ENCODE data around the gene STK16. TPM values are rescaled to one million over a fixed set of nuclear protein-coding genes. Genes with fewer than 3 reads are reported as not detected.

STK16 gene
- total and polyA plus RNA-seq, 2 of the 13 experiments (the other 11 are each of a cell fraction or from before 2014, with no cell fraction given): 28.0 to 50.9 TPM

DNA sequence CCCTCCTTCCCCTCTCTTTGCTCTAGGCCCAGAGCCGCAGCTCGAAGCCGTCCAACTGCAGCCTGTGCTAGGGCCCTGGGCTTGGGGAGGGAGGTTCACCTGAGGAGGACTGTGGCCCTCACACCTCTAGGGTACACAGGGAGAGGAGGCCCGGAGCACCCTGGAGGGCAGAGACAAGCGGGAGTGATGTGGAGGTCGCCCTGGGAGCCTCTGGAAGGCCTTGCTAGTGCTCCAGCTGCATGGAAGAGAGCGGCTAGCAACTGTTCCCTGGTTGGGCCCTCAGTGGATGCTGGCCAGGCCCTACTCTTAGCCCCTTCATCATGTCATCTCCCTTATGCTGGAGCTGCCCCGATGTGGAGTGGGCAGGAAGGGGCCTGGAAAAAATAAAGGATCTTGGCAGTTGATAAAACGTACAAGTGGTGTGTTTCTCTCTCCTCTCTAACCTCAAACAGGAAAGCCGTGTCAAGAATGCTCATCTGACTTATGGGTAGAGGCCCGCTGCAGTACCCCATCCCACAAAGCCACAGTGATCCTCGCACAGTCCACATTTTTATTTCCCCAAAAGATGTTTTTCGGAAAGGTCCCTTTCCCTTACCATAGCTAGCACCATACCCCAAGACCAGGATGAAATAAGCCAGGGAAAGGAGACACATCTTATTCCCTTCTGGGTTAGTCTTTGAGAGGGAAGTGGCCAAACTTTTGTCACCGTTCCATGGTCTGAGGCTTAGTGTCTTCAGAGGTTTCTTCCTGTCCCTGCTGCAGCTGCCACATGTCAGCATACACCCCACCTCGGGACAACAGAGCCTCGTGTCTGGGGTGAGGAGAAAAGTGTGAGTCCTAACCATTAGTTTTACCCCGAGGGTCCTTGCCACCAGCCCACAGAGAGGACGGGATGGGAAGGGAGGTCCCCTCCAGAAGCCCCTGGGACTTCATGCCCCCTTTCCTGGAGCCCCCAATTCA lies 35.8 kb upstream of the STK16 start:
- Histone ChIP-seq H3K9ac (ENCODE audit: insufficient read depth, low read depth, low read length) (peak overlapping the region; percentile 77), H3K27ac (ENCODE audit: extremely low read length, insufficient read depth, low read length) (peak overlapping the region; percentile 95), H3K79me2 (ENCODE audit: insufficient read depth, low read length) (peaks cover 6% of the 10 kb centered on the region), H3K36me3 (replicated peaks in 1 of 2; ENCODE audit: control insufficient read depth in 1 of 2, insufficient read depth in 2 of 2, low read length in 2 of 2) (peaks cover 28 to 46% of the 10 kb centered on the region in 2 experiments), H4K20me1 (ENCODE audit: insufficient read depth, low read length) (no peaks in the 10 kb centered on the region), H3K4me1 (ENCODE audit: insufficient read depth, low read length) (peaks cover 60% of the 10 kb centered on the region), H2AFZ (ENCODE audit: low read length) (no peak overlapping the region), H3K9me3 (ENCODE audit: low read length) (no peaks in the 10 kb centered on the region), H3K27me3 (ENCODE audit: control insufficient read depth in 1 of 2, insufficient read depth in 2 of 2, low read length in 2 of 2) (no peaks in the 10 kb centered on the region; a peak in 1 of 5 replicates), H3K4me2 (ENCODE audit: low read depth, low read length) (peak overlapping the region; percentile 100), H3K4me3 (replicated peaks in 1 of 3; ENCODE audit: insufficient read depth in 1 of 3, low read depth in 2 of 3, low read length in 3 of 3) (peak overlapping the region in 1 of 3 experiments; percentile 86; a peak in 1 of 6 replicates)
- no peak for ATAC-seq
- POLR2A ChIA-PET: interaction anchor here (1.3 to 5.6 kb wide), 11 partner anchors 8 to 69 kb away, joined by 3 to 227 read pairs (median 29); partner anchors contain the start of genes ABCB6, ANKZF1, ATG9A and CNPPD1
- BruUV-seq (replicated peaks): no TSS peak
- DNase-seq (ENCODE audit: low spot score): no peak
- 93% methylated on average over 18 of the region's 18 CpGs for WGBS (ENCODE audit: low lambda C conversion rate)
- FAIRE-seq: no peak
- in situ Hi-C loops (cut with HindIII; ENCODE audit: extremely low pct_ligation_motif_present, low pct_unique_long_range_greater_than_20kb) (loop anchor here (5.0 kb wide), 1 partner anchor 37 kb away; the partner anchor contains the start of gene SLC23A3), intact Hi-C loops (cut with micrococcal nuclease; ENCODE audit: unreplicated experiment) (no loop called here)
- CTCF ChIA-PET (ENCODE audit: low intra/inter-chr PET ratio, low total read pairs): interaction anchor here (2.2 to 2.6 kb wide), 2 partner anchors 38 kb away, joined by 8 to 17 read pairs; no protein-coding TSS in a partner anchor
- TF ChIP-seq, protein P1, sequence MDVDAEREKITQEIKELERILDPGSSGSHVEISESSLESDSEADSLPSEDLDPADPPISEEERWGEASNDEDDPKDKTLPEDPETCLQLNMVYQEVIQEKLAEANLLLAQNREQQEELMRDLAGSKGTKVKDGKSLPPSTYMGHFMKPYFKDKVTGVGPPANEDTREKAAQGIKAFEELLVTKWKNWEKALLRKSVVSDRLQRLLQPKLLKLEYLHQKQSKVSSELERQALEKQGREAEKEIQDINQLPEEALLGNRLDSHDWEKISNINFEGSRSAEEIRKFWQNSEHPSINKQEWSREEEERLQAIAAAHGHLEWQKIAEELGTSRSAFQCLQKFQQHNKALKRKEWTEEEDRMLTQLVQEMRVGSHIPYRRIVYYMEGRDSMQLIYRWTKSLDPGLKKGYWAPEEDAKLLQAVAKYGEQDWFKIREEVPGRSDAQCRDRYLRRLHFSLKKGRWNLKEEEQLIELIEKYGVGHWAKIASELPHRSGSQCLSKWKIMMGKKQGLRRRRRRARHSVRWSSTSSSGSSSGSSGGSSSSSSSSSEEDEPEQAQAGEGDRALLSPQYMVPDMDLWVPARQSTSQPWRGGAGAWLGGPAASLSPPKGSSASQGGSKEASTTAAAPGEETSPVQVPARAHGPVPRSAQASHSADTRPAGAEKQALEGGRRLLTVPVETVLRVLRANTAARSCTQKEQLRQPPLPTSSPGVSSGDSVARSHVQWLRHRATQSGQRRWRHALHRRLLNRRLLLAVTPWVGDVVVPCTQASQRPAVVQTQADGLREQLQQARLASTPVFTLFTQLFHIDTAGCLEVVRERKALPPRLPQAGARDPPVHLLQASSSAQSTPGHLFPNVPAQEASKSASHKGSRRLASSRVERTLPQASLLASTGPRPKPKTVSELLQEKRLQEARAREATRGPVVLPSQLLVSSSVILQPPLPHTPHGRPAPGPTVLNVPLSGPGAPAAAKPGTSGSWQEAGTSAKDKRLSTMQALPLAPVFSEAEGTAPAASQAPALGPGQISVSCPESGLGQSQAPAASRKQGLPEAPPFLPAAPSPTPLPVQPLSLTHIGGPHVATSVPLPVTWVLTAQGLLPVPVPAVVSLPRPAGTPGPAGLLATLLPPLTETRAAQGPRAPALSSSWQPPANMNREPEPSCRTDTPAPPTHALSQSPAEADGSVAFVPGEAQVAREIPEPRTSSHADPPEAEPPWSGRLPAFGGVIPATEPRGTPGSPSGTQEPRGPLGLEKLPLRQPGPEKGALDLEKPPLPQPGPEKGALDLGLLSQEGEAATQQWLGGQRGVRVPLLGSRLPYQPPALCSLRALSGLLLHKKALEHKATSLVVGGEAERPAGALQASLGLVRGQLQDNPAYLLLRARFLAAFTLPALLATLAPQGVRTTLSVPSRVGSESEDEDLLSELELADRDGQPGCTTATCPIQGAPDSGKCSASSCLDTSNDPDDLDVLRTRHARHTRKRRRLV (CRISPR knock-in tag; IDR thresholded peaks at IDR 0.05): no peak
- TF ChIP-seq, protein P2, sequence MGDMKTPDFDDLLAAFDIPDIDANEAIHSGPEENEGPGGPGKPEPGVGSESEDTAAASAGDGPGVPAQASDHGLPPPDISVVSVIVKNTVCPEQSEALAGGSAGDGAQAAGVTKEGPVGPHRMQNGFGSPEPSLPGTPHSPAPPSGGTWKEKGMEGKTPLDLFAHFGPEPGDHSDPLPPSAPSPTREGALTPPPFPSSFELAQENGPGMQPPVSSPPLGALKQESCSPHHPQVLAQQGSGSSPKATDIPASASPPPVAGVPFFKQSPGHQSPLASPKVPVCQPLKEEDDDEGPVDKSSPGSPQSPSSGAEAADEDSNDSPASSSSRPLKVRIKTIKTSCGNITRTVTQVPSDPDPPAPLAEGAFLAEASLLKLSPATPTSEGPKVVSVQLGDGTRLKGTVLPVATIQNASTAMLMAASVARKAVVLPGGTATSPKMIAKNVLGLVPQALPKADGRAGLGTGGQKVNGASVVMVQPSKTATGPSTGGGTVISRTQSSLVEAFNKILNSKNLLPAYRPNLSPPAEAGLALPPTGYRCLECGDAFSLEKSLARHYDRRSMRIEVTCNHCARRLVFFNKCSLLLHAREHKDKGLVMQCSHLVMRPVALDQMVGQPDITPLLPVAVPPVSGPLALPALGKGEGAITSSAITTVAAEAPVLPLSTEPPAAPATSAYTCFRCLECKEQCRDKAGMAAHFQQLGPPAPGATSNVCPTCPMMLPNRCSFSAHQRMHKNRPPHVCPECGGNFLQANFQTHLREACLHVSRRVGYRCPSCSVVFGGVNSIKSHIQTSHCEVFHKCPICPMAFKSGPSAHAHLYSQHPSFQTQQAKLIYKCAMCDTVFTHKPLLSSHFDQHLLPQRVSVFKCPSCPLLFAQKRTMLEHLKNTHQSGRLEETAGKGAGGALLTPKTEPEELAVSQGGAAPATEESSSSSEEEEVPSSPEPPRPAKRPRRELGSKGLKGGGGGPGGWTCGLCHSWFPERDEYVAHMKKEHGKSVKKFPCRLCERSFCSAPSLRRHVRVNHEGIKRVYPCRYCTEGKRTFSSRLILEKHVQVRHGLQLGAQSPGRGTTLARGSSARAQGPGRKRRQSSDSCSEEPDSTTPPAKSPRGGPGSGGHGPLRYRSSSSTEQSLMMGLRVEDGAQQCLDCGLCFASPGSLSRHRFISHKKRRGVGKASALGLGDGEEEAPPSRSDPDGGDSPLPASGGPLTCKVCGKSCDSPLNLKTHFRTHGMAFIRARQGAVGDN (CRISPR knock-in tag; IDR thresholded peaks at IDR 0.05): peak; percentile 66
- peak in 1 of 2 experiments; percentile 20; a peak in 1 of 4 replicates for TF ChIP-seq POLR2A (IDR thresholded peaks at IDR 0.05; ENCODE audit: insufficient read depth in 1 of 2, low read depth in 2 of 2, low read length in 2 of 2)
- TF ChIP-seq POLR2AphosphoS5 (IDR thresholded peaks at IDR 0.05; ENCODE audit: low read depth, low read length): peak; percentile 32
- TF ChIP-seq NFKB2 (CRISPR knock-in tag; IDR thresholded peaks at IDR 0.05; ENCODE audit: borderline replicate concordance): peak; percentile 38; the same call in 1 of the 2 replicates
- peak; percentile 26; the same call in 1 of the 2 replicates for TF ChIP-seq ZNF737 (CRISPR knock-in tag; IDR thresholded peaks at IDR 0.05; ENCODE audit: borderline replicate concordance)
- TF ChIP-seq ZNF180 (CRISPR knock-in tag; IDR thresholded peaks at IDR 0.05; ENCODE audit: borderline replicate concordance, low read depth): no peak
- TF ChIP-seq RBFOX2 (IDR thresholded peaks at IDR 0.05; ENCODE audit: low read depth, low read length): peak; percentile 44; the same call in 1 of the 2 replicates
- TF ChIP-seq, protein P3, sequence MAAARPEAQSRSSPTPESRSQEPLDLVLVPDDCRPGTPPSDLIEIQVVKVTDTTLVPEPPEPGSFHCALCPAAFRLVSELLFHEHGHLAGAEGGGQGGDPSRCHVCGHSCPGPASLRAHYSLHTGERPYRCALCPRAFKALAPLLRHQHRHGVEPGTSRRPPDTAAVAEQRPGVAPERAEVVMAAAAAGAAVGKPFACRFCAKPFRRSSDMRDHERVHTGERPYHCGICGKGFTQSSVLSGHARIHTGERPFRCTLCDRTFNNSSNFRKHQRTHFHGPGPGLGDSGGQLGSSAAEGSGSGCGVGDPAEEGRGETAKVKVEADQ (CRISPR knock-in tag; IDR thresholded peaks at IDR 0.05; ENCODE audit: borderline replicate concordance): no peak
- peak; percentile 50; the same call in 1 of the 2 replicates for TF ChIP-seq ZNF891 (CRISPR knock-in tag; IDR thresholded peaks at IDR 0.05)
- peak; percentile 50; the same call in 1 of the 2 replicates for TF ChIP-seq HOXA9 (CRISPR knock-in tag; IDR thresholded peaks at IDR 0.05; ENCODE audit: borderline replicate concordance)
- no peak for TF ChIP-seq MTF1 (CRISPR knock-in tag; IDR thresholded peaks at IDR 0.05)
